GM21786 (cell line): ENCODE measurements around the gene FAM222A.
"Not testable (repeated sequence)": the region's sequence is repeated elsewhere in the genome, so short reads cannot be mapped to it uniquely, and the experiment has no call there.

Experiments
- ATAC-seq: cut with Tn5 transposase; IDR thresholded peaks from one replicate; pipeline ENCODE4 v1.9.1; 2021; ENCODE audit not compliant: unreplicated experiment

The FAM222A gene

GRCh38 chr12:109693653-109694600 is 19.7 kb upstream of the FAM222A start:
- ATAC-seq = no peak

- ATAC-seq = not testable (repeated sequence)
Observed at GRCh38 chr12:109694629-109695028, 19.0 kb upstream of the FAM222A start.

GRCh38 chr12:109695416-109695815 is 18.2 kb upstream of the FAM222A start:
- no peak for ATAC-seq

GRCh38 chr12:109695961-109696461 is 17.6 kb upstream of the FAM222A start:
- no peak for ATAC-seq

- ATAC-seq = no peak
Observed at GRCh38 chr12:109696485-109697269, 16.9 kb upstream of the FAM222A start.

GRCh38 chr12:109697270-109697553 is 16.4 kb upstream of the FAM222A start:
- no peak for ATAC-seq

GRCh38 chr12:109697877-109698468 is 15.7 kb upstream of the FAM222A start:
- no peak for ATAC-seq

GRCh38 chr12:109698820-109699219 is 14.8 kb upstream of the FAM222A start:
- no peak for ATAC-seq

- ATAC-seq = no peak
Observed at GRCh38 chr12:109701064-109701463, 12.6 kb upstream of the FAM222A start.

GRCh38 chr12:109702111-109702841 is 11.3 kb upstream of the FAM222A start:
- ATAC-seq = no peak

GRCh38 chr12:109703684-109704083 is 9.9 kb upstream of the FAM222A start:
- no peak for ATAC-seq

- ATAC-seq = no peak
Observed at GRCh38 chr12:109704371-109705098, 9.1 kb upstream of the FAM222A start.

GRCh38 chr12:109705291-109705690 is 8.3 kb upstream of the FAM222A start:
- ATAC-seq = no peak

- ATAC-seq = no peak
Observed at GRCh38 chr12:109706398-109706746, 7.3 kb upstream of the FAM222A start.

- no peak for ATAC-seq
Observed at GRCh38 chr12:109706747-109707469, 6.7 kb upstream of the FAM222A start.

GRCh38 chr12:109707470-109707821 is 6.2 kb upstream of the FAM222A start:
- ATAC-seq = no peak

- ATAC-seq = no peak
Observed at GRCh38 chr12:109708939-109709338, 4.7 kb upstream of the FAM222A start.

- no peak for ATAC-seq
Observed at GRCh38 chr12:109709401-109709991, 4.1 kb upstream of the FAM222A start.

- no peak for ATAC-seq
Observed at GRCh38 chr12:109710205-109710746, 3.3 kb upstream of the FAM222A start.
